Measurements from ENCODE around the gene RDH13. TPM values are rescaled to one million over a fixed set of nuclear protein-coding genes. Genes with fewer than 3 reads are reported as not detected.

The RDH13 gene
- total RNA-seq, 1 experiment from 2014 or later = 39.5 TPM

DNA sequence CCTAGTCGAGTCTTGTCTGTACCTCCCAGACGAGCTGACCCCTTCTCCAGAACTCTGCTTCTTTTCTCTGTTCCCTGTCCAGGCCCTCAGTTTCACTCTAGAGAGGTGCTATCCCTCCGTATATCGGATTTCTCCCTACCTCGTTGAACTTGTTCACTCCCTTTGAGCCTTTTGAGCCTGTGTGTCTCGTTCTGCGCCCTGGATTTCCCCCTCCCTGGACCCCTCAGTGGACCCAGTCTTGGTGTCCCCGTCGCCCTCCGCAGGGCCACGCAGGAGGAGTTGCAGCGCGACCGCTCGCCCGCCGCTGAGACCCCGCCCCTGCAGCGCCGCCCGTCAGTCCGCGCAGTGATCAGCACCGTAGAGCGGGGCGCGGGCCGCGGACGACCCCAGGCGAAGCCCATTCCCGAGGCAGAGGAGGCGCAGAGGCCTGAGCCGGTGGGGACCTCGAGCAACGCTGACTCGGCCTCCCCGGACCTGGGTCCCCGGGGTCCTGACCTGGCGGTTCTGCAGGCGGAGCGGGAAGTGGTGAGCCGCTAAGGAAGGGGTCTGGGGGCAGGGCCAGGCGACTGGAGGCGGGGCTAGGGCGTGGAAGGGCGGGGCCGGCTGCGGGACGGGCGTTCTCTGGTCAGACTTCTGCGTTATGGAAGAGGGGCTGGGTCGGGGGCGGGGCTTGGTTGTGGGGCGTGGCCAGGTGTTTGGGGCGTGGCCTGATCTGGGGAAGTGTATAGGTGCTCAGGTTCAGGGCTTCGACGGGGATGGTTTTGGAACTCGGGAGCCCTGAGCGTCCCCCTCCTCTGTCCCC lies 18.2 kb upstream of the RDH13 start (continued):
- TF ChIP-seq, protein P1, sequence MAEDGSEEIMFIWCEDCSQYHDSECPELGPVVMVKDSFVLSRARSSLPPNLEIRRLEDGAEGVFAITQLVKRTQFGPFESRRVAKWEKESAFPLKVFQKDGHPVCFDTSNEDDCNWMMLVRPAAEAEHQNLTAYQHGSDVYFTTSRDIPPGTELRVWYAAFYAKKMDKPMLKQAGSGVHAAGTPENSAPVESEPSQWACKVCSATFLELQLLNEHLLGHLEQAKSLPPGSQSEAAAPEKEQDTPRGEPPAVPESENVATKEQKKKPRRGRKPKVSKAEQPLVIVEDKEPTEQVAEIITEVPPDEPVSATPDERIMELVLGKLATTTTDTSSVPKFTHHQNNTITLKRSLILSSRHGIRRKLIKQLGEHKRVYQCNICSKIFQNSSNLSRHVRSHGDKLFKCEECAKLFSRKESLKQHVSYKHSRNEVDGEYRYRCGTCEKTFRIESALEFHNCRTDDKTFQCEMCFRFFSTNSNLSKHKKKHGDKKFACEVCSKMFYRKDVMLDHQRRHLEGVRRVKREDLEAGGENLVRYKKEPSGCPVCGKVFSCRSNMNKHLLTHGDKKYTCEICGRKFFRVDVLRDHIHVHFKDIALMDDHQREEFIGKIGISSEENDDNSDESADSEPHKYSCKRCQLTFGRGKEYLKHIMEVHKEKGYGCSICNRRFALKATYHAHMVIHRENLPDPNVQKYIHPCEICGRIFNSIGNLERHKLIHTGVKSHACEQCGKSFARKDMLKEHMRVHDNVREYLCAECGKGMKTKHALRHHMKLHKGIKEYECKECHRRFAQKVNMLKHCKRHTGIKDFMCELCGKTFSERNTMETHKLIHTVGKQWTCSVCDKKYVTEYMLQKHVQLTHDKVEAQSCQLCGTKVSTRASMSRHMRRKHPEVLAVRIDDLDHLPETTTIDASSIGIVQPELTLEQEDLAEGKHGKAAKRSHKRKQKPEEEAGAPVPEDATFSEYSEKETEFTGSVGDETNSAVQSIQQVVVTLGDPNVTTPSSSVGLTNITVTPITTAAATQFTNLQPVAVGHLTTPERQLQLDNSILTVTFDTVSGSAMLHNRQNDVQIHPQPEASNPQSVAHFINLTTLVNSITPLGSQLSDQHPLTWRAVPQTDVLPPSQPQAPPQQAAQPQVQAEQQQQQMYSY (CRISPR knock-in tag; IDR thresholded peaks at IDR 0.05) = no peak
- TF ChIP-seq RORB (CRISPR knock-in tag; IDR thresholded peaks at IDR 0.05) (no peak), CREB1 (CRISPR knock-in tag; IDR thresholded peaks at IDR 0.05) (no peak), IRF2 (CRISPR knock-in tag; IDR thresholded peaks at IDR 0.05; ENCODE audit: borderline replicate concordance, low read depth) (no peak), ZBTB21 (CRISPR knock-in tag; IDR thresholded peaks at IDR 0.05; ENCODE audit: borderline replicate concordance) (no peak), SP1 (CRISPR knock-in tag; conservative IDR thresholded peaks at IDR 0.05) (peak; percentile 63), E2F4 (CRISPR knock-in tag; IDR thresholded peaks at IDR 0.05; ENCODE audit: borderline replicate concordance, low read depth) (no peak), CBFB (CRISPR knock-in tag; IDR thresholded peaks at IDR 0.05; ENCODE audit: low read depth) (no peak), JAZF1 (CRISPR knock-in tag; IDR thresholded peaks at IDR 0.05) (no peak), FOXP4 (CRISPR knock-in tag; IDR thresholded peaks at IDR 0.05) (no peak; the same call in 1 of the 2 replicates), FOXK1 (CRISPR knock-in tag; IDR thresholded peaks at IDR 0.05) (peak; percentile 70), ZNF416 (CRISPR knock-in tag; IDR thresholded peaks at IDR 0.05) (no peak), ZNF138 (CRISPR knock-in tag; conservative IDR thresholded peaks at IDR 0.05) (no peak), NFE2L1 (CRISPR knock-in tag; IDR thresholded peaks at IDR 0.05) (no peak), ETV6 (CRISPR knock-in tag; IDR thresholded peaks at IDR 0.05) (0 out of 2 replicates have a peak, but pooled peaks have one; percentile 49), TEAD4 (CRISPR knock-in tag; IDR thresholded peaks at IDR 0.05) (no peak), ZSCAN18 (CRISPR knock-in tag; IDR thresholded peaks at IDR 0.05) (no peak), E2F1 (CRISPR knock-in tag; IDR thresholded peaks at IDR 0.05) (no peak), GTF2I (CRISPR knock-in tag; conservative IDR thresholded peaks at IDR 0.05) (no peak), GRHL2 (CRISPR knock-in tag; IDR thresholded peaks at IDR 0.05; ENCODE audit: insufficient replicate concordance, severe bottlenecking) (no peak)
- TF ChIP-seq, protein P2, sequence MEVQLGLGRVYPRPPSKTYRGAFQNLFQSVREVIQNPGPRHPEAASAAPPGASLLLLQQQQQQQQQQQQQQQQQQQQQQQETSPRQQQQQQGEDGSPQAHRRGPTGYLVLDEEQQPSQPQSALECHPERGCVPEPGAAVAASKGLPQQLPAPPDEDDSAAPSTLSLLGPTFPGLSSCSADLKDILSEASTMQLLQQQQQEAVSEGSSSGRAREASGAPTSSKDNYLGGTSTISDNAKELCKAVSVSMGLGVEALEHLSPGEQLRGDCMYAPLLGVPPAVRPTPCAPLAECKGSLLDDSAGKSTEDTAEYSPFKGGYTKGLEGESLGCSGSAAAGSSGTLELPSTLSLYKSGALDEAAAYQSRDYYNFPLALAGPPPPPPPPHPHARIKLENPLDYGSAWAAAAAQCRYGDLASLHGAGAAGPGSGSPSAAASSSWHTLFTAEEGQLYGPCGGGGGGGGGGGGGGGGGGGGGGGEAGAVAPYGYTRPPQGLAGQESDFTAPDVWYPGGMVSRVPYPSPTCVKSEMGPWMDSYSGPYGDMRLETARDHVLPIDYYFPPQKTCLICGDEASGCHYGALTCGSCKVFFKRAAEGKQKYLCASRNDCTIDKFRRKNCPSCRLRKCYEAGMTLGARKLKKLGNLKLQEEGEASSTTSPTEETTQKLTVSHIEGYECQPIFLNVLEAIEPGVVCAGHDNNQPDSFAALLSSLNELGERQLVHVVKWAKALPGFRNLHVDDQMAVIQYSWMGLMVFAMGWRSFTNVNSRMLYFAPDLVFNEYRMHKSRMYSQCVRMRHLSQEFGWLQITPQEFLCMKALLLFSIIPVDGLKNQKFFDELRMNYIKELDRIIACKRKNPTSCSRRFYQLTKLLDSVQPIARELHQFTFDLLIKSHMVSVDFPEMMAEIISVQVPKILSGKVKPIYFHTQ (CRISPR knock-in tag; IDR thresholded peaks at IDR 0.05) = no peak
- TF ChIP-seq, protein P3, sequence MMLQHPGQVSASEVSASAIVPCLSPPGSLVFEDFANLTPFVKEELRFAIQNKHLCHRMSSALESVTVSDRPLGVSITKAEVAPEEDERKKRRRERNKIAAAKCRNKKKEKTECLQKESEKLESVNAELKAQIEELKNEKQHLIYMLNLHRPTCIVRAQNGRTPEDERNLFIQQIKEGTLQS (CRISPR knock-in tag; conservative IDR thresholded peaks at IDR 0.05) = no peak
- TF ChIP-seq, protein P4, sequence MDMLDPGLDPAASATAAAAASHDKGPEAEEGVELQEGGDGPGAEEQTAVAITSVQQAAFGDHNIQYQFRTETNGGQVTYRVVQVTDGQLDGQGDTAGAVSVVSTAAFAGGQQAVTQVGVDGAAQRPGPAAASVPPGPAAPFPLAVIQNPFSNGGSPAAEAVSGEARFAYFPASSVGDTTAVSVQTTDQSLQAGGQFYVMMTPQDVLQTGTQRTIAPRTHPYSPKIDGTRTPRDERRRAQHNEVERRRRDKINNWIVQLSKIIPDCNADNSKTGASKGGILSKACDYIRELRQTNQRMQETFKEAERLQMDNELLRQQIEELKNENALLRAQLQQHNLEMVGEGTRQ (CRISPR knock-in tag; IDR thresholded peaks at IDR 0.05) = no peak
